CD4-positive, alpha-beta T cell treated with Interleukin-15 for 1 hour (primary cell): Measurements from ENCODE around the gene OSBPL5.
"Not testable (repeated sequence)": the region's sequence is repeated elsewhere in the genome, so short reads cannot be mapped to it uniquely, and the experiment has no call there.

Experiments
- DNase-seq: peaks from one replicate; pipeline ENCODE4 v3.0.0-alpha.2; 2020

The OSBPL5 gene

DNA sequence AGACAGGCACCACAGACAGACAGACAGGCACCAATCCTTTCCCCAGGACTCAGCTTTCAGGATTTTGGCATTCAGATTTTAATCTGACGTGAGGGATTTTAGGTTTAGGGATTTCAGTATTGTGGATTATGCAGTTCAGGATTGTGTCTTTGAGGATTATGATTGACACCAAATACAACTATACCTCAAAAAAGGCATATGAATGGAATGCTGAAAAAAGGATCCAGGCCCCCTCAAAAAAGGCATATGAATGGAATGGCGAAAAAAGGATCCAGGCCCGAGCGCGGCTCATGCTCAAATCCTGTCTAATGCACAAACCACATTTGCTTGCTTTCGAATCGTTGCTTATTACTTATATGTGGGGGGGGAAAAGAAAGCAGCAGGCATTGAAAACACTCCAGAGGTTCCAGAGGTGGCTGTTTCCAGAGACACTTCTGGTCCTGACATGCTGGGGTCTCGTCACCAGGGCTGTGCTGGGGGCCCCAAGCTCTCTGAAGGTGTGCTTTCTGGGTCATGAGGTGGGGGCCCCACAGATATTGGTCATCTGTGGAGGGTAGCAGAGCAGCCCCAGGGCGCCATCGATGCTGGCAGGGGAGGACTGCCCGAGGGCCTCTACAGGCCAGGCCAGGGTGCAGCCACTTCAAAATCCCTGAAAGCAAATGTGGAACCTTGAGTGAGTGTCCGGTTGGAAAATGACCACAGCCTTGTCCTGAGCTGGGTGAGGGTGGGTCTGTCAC is 16.8 kb upstream of the OSBPL5 start:
- no peak for DNase-seq

DNA sequence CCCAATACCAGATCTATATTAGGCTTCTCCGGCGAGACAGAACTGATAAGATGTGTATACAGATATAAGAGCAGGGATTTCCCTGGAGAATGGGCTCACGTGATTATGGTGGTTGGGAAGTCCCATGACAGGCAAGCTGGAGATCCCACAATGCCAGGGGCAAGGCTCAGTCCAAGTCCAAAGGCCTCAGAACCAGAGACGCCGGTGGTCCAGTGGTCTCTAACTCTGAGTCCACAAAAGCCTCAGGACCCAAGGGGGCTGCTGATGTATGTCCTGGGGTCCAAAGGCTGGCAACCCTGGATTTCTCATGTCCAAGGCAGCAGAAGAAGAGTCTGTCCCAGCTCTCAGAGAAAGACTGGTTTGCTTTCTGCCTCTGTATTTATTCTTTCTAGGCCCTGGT is 15.8 kb upstream of the OSBPL5 start:
- no peak for DNase-seq

DNA sequence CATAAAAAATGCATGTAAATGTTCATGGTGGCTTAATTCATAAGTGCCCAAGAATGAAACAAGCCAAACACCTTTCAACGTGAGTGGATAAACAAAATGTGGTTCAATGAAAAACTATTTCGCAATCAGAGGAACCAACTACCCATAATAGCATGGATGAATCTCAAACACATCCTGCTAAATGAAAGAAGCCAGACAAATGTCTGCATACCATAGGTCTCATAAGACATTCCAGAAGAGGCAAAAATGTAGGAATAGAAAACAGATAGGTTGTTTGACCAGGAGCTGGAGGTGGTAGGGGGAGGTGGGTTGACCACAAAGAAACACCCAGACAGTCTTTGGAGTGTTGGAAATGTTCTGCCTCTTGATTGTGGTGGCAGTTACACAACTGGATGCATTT is 13.2 kb upstream of the OSBPL5 start:
- no peak for DNase-seq

- no peak for DNase-seq
These were observed 12.8 kb upstream of the OSBPL5 start for GRCh38 chr11:3177931-3178330.

DNA sequence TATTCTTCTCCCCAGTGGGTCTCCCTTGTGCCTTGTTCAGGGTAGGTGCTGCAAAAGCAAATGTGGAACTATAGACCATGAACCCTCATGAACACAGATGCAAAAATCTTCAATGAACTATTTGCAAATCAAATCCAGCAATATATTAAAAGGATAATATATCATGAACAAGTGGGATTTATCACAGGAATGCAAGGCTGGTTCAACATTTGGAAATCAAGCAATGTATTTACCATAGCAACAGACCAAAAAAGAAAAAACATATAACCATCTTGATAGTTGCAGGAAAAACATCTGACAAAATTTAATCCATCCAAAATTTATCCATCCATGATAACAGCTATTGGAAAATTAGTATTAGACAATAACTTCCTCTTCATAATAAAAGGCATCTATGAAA is 11.4 kb upstream of the OSBPL5 start:
- no peak for DNase-seq

DNA sequence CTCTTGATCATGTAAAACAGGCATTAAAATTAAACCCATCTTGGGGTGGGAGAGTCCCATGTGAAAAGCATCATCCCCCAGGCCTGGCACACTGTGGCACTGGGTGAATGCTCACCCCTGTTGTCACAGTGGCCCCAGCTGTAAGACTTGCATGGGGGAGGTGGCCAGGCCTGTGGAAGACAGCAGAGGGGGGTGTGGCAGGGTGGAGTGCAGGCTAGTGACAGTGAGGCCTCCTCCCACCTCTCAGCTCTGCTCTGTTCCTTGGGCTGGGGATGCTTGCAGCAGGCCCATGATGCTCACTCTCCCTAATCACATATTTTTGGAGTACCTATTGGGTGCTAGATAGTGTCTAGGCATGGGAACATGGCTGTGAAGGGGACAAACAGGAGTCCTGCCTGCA is 10.1 kb upstream of the OSBPL5 start:
- DNase-seq, result no peak

- no peak for DNase-seq
These were observed 9.3 kb upstream of the OSBPL5 start for GRCh38 chr11:3174387-3174786.

- no peak for DNase-seq
These were observed 8.7 kb upstream of the OSBPL5 start for GRCh38 chr11:3173795-3174194.

DNA sequence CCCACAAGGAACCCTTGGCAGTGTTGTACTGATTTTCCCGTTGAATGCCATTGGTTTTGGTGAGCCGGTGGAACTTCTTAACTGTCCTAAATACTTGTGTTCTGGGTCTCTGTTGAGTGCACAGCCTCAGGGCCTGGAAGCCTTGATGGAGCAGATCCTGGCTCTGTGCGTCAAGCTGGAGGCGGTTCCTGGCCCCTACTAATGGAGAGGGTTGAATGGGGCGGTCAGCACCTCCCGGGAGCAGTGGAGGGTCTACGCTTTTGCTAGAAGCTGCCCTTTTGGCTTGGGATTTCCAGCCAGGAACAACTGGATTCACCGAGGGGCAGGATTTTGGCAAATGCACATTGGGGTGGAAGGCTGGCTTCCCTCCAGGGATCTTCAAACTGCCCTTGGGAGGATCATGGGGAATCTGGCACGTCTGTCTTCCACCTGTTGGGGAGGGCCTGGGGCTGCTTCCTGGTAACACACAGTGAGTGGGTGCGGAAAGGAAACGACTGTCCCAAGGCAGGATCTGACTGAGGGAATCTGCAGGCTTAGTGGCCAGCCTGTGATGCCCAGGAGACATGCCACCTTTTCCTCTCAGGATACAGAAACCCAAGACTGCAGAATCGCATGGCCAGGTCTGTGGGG is 6.9 kb upstream of the OSBPL5 start:
- no peak for DNase-seq

- DNase-seq, result no peak
These were observed 5.9 kb upstream of the OSBPL5 start for GRCh38 chr11:3170756-3171650.

- no peak for DNase-seq
These were observed 5.1 kb upstream of the OSBPL5 start for GRCh38 chr11:3170044-3170755.

DNA sequence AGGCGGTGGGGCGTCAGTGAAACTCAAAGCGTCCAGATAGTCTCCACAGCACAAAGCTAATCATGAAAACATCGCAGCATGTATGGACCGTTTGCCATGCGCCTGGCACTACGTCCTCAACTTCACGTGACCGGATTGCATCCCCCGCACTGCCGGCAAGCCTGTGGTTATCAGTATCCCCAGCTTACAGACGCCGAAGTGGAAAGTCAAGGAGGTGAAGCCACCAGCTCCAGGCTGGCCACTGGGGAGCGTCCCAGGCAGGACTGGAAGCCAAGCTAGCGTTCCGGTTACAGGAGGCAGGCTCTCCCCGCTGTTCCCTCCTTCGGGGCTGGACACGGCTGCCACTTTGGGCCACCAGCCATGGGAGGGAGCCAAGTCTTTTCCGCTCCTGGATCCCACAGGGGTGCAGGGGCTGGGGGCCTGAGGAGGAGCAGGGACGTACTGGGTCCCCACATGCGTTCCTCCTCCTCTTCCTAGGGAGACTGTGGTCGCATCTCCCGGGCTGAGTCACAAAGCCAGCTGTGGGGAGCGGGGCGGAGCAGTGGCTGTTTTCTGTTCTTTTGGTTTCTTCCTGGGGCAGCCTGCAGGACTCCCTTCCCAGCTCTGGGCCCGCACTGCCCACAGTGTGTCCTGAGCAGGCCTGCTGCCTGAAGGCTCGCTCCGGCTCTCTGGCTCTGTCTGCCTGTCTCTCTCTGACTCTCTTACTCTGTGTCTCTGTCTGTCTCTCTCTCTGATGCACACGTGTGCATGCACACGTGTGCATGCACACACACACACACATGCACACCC is 4.3 kb upstream of the OSBPL5 start:
- DNase-seq, result no peak

DNA sequence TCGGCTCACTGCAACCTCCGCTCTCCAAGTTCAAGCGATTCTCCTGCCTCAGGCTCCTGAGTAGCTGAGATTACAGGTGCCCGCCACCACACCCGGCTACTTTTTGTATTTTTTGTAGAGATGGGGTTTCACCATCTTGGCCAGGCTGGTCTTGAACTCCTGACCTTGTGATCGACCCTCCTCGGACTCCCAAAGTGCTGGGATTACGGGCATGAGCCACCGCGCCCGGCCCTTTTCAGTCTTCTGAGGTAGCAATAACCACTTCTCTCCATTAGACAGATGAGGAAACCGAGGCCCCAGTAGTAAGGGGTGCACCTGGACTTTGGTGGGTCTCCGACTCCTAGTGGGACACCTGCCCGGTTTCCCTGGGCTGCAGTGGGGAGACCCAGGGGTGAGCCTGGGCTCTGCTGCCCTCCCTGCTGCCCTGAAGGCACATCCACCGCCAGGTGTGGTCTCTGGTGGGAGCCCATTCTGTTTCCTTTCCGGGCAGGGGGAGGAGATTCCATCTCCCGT is 3.7 kb upstream of the OSBPL5 start:
- not testable (repeated sequence) for DNase-seq

DNA sequence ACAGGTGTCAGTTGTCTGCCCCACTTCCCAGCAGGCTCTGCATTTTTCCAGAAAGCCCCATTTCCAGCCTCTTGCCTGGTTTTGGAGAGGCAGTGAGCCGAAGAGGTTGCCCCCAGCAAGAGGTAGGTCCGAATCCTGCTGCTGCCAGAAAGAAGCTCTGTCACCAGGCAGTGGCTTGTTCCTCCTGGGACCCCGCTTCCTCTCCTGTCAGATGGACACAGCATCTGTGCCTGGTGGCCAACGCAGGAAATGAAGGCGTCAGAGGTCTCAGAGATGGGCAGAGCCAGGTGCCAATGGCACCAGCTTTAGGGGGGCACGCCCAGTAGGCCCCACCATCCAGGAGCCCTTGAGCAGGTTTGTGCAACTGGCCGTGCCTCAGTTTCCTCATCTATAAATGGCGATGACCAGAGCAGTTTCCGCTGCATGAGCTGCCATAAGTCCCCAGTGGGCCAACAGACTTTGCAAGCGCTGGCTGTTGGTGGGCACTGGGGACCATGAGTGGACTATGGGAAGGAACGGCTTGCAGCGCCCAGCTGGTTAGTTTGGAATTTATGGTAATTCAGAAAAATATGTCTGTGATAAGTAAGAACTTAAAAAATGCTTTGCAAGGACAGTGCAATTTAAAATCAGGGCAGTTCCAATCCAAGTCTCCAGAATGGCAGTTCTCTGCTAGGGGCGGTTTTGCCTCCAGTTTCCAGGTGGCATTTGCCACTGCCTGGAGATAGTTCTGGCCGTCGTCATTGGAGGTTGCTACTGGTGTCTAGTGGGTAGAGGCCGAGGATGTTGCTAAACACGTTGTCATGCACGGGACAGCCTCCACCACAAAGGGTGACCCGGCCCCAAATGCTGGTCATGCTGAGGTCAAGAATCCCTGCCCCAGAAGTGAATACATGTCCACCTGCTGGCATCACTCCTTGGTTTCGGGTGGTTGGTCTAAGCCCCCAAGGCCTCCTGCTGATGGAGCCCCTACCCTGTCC is 2.3 kb upstream of the OSBPL5 start:
- DNase-seq, result no peak

GRCh38 chr11:3166268-3167142 is 1.4 kb upstream of the OSBPL5 start:
- DNase-seq, result no peak

DNA sequence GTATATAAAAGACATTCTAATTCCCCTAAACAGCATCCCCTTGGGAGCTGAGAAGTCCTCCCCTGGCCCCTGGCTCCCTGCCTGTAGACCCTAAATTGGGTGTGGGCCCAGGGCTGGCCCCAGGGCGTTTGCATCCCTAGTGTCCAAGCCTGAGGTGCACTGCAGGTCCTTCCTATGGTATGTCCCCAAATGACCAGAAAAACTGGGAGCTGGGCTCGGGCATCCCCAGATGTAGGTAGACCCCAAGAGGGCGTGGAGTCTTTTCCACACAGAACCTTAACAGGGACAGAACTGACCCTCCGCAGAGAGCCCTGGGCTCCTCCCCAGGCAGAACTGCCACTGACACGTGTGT is 782 bp upstream of the OSBPL5 start:
- DNase-seq, result no peak

- no peak for DNase-seq
These were observed 458 bp downstream of the OSBPL5 start for GRCh38 chr11:3164552-3165151.

DNA sequence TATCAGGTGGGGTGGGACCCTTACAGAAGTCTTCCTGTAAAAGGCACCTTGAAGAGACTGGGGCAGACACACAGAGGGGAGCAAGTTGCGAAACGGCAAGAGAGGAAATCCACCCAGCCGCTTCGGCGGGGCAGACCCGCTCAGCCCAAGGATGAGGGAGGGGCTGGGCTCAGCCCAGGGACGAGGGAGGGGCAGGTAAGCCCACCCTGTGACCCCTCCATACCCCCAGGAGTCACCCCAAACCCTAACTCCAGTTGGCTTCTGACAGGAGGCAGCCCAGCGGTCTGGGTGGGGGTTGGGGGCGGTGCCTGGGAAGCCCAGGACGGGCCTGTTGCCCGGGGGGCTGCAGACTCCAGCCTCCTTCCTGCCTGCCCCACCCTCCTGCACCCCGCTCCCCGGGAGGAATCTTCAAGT is 965 bp downstream of the OSBPL5 start:
- no peak for DNase-seq

DNA sequence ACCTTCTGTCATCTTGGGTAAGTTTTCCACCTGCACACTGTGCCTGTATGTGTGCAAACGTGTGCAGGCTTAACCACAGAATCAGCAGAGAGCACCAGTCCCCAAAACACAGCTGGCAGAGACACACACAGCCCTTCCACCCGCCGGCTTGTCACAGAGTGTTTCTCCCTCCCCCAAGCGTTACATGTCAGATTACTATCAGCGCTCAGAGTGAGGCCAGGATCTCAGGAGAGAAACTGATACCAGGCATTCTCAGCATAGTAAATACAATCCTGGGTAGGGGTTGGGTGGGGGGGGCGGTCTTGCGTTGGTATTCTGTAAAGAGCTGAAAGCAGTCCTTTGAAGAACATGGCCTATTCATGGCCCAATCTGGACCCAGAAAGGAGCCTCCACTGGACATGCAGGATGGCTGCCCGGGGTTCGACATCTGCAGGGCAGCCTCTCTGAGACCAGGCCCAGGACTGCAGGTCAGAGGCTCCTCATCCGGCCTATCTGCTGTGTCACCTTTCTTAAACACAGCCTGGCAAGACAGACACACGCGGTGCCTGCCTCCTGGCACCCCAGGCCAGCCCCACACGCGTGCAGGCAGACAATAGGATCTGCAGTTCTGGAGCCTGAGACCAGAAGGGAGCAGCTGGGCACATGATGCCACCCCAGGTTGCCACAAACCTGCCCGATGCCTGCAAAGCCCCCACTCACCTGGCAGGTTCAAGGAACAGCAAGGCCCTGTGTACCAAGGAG is 1.7 kb downstream of the OSBPL5 start:
- DNase-seq, result no peak
